GM19240 (cell line): Measurements from ENCODE around the gene FAIM2.

Source experiments
- DNase-seq: peaks from one replicate; pipeline ENCODE4 v3.0.0; 2011; ENCODE audit warnings: low spot score; ENCODE audit not compliant: insufficient read length

Gene FAIM2

DNA sequence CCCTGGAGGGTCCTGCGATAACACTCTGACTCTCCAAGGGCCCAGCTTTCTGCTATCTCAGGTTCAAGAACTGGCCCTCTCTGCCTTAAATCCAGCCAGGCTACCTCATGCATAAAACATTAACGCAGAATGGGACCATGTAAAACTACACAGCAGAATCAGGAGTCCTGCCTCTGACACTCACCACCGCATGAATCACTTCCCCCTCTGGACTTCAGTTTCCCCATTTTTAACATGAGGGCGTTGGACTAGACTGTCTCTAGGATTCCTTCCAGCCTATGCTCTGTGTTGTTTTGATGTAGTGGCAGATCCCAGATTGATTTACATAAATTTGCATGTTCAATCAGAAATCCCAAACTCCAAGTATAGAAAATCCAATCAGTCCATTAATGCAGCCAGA, 78.8 kb downstream of the FAIM2 start:
- no peak for DNase-seq

DNA sequence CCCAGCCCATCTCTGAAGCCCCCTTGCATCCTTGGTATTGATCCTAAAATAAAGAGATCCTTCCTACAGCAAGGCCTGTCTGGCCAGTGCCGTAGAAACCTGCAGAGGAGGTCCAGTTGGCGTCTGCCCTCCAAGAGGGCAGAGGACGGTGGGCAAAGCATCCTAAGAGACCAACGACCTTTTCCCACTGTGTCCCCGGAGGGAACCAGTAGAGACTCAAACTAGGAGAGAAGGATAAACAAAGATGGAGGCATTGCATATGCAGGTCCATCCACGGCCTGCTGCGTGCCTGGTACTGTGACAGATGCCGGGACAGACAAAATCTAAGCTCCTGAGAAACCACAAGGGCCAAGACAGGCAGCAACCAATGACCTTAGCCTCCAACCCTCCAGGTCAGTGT, 79.3 kb downstream of the FAIM2 start:
- no peak for DNase-seq

DNA sequence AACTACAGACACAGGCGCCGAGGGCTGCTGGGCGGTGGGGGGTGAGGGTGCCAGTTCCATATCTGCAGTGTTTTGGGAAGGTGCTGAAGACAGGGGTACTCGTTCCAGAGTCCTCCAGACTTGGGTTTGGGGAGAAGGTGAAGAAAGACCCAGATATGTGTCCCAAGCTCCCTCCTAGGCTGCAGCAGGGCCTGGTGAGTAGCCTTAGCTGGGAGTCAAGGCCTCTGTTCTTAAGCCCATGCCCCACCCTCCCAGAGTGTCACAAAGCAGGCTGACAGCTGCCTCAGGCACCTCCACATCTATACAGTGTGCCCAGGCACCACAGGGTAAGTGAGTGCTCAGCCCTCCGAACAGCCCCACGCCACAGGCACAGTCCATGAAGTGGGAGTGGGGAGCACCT, 79.7 kb downstream of the FAIM2 start:
- DNase-seq = no peak

DNA sequence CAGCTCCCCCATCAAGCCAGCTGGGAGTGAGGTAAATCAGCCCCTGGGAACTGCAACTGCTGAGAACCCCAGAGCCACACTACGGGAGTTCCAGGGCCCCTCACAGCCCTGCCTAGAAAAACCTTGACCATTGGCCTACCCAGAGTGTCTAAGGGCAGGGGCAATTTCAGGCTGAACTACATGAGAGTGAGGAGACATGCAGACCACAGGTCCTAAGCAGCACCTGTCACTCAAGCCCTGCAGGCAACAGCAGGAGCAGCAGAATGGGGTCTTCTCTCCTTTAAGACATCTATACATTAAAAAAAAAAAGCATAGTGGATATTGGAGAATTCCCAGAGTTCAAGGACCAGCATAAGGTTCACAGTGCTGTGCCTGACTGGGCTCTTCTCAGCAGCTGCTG, 80.3 kb downstream of the FAIM2 start:
- no peak for DNase-seq

DNA sequence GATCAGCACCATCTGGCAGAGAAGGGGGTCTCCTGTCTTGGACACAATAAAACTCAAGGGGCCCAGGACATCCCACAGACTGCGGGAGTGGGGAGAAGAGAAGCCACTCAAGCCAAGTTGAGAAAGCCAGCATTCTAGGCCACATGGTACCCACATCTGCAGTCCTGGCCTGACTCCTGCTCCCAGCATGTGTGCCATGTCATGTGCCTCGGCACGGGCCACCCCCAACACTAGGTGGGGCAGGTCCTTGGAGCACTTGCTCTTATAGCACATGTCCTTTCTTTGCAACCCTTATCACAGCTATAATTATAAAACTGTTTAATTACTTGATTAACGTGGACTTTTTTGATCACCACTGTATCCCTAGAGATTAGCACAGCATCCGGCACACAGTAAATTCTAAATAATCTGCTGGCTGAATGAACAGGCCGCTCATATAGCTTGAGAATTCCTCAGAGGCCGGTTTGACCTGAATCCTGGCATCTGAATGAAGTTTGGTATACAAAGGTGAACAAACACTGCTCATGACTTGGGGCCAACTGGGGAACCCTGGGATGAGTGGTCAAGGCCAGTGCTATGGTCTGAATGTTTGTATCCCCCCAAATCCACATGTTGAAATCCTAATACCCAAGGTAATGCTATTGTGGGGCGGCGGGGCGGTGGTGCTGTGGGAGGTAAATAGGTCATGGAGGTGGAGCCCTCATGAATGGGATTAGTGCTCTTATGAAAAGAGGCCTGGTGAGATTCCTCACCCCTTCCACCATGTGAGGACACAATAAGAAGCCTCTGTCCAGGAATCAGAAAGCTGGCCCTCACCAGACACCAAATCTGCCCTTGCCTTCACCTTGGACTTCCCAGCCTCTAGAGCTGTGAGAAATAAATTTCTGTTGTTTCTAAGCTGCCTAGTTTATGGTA, 82.1 kb downstream of the FAIM2 start:
- no peak for DNase-seq

DNA sequence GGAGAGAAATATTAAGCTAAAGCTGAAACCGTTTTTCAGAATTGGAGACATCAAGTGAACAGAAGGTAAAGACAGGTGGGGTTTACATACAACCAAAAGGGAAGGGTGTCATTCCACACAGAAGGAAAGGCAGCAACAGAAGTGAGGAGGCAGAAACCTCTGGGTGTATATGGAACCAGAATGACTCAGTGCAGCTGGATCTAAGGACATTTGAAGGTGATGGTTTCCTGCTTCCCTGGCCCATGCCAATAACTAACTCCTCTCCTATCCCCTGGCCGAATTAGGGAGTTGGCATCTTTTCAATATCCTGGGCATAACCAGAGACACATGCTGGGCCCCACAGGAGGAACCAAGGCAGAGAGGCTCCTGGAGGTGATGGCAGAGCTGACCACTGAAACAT, 83.9 kb downstream of the FAIM2 start:
- no peak for DNase-seq

DNA sequence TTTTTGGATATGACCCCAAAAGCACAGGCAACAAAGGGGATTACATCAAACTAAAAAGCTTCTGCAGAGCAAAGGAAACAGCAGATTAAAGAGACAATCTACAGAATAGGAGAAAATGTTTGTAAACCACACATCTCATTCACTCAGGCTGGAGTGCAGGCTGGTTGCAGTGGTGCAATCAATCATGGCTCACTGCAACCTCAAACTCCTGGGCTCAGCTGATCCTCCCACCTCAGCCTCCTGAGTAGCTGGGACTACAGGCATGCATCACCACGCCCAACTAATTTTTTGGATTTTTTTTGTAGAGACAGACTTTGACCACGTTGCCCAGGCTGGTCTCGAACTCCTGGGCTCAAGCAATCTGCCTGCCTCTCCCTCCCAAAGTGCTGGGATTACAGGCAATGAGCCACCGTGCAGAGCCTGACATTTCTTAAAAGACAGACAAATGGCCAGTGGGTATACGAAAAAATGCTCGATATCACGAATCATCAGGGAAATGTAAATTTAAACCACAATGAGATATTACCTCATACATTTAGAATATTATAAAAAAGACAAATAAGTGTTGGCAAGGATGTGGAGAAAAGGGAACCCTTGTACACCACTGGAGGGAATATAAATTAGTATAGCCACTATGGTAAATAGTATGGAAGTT, 85.3 kb downstream of the FAIM2 start:
- DNase-seq = no peak
